Measurements from ENCODE around the gene EARS2.

DNA sequence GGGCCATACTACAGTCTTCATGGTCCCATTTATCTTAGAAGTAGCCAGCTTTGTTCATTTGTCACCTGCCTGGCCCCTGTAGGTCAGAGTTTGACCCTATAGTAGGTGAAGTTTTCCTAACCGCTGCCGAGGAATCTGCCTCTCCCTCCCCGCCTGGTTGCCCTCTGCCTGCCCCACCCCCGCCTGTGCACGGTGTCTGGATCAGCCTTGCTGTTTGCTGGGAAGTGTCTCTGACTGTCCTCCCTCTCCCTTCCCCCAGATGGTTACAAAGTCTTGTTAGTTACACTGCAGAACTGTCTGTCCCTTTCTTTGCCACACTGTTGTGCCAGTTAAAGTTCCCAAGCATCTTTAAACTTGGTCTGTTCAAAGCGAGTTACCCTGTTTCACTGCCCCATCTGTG, 6.0 kb upstream of the EARS2 start:
- TF ChIP-seq POLR2A (IDR thresholded peaks at IDR 0.05; ENCODE audit: low read length) (no peak), GATA1 (IDR thresholded peaks at IDR 0.05; ENCODE audit: low read depth, low read length) (no peak)

Data from erythroblast (primary cell).